AG04450 (cell line): ENCODE results near the gene CASP12. TPM values are rescaled to one million over a fixed set of nuclear protein-coding genes. Genes with fewer than 3 reads are reported as not detected.

Experiments
- CTCF ChIA-PET: fragments of 300-600, 350-600 bp; formaldehyde crosslinking; extraction: SDS; loops from one replicate; lab custom pipeline; 2022; ENCODE audit warnings: antibody characterized with exemption, inconsistent platforms; lab: Charles Lee
- POLR2A ChIA-PET: fragments of 350-600 bp; formaldehyde crosslinking; extraction: SDS; loops from one replicate; lab custom pipeline; 2021; ENCODE audit warnings: antibody characterized with exemption, inconsistent platforms; lab: Yijun Ruan, JAX
- DNase-seq: peaks from one replicate; pipeline ENCODE4 v3.0.0-alpha.2; 2011; ENCODE audit warnings: low read depth, low spot score
- H3K27ac ChIP-seq: one replicate; pipeline ENCODE4 v1.5.1; 2012; ENCODE audit warnings: low read depth, low read length, control low read depth
- H3K27me3 ChIP-seq: one replicate; pipeline ENCODE4 v1.6.0; 2012; ENCODE audit warnings: low read length; ENCODE audit not compliant: control insufficient read depth, insufficient read depth
- H3K4me3 ChIP-seq: 2 replicates; pipeline ENCODE4 v1.5.1; 2011; ENCODE audit warnings: mild to moderate bottlenecking, low read depth, low read length, control low read depth
- H3K9me3 ChIP-seq: 2 replicates; pipeline ENCODE4 v1.5.1; 2012; ENCODE audit warnings: low read length; ENCODE audit not compliant: control insufficient read depth, insufficient read depth
- polyA plus RNA-seq: library from polyadenylated mRNA; depleted of rRNA; stranded (reverse); fragments of >200 nt; gene quantifications from 2 replicates; pipeline ENCODE4 v1.2.3, GENCODE V29; 2011
- TF ChIP-seq, protein P1 (sequence below): IDR thresholded peaks from 2 replicates; pipeline ENCODE4 v1.5.1; 2011; ENCODE audit warnings: low read depth, low read length, control low read depth, inconsistent platforms

Gene CASP12
- polyA plus RNA-seq, 1 experiment, result 0.38 TPM

DNA sequence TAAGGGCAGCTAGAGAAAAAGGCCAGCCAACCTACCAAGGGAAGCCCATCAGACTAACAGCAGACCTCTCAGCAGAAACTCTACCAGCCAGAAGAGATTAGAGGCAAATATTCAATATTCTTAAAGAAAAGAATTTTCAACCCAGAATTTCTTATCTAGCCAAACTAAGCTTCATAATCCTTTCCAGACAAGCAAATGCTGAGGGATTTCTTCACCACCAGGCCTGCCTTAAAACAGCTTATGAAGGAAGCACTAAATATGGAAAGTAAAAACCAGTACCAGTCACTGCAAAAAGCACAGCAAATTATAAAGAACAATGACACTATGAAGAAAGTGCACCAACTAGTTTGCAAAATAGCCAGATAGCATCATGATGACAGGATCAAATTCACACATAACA is 30.6 kb upstream of the CASP12 start:
- DNase-seq, result no peak
- TF ChIP-seq, protein P1, sequence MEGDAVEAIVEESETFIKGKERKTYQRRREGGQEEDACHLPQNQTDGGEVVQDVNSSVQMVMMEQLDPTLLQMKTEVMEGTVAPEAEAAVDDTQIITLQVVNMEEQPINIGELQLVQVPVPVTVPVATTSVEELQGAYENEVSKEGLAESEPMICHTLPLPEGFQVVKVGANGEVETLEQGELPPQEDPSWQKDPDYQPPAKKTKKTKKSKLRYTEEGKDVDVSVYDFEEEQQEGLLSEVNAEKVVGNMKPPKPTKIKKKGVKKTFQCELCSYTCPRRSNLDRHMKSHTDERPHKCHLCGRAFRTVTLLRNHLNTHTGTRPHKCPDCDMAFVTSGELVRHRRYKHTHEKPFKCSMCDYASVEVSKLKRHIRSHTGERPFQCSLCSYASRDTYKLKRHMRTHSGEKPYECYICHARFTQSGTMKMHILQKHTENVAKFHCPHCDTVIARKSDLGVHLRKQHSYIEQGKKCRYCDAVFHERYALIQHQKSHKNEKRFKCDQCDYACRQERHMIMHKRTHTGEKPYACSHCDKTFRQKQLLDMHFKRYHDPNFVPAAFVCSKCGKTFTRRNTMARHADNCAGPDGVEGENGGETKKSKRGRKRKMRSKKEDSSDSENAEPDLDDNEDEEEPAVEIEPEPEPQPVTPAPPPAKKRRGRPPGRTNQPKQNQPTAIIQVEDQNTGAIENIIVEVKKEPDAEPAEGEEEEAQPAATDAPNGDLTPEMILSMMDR, result no peak
- CTCF ChIA-PET, result interaction anchor here (1.2 kb wide), 1 partner anchor 18 kb away, joined by 5 read pairs; no protein-coding TSS in a partner anchor
- Histone ChIP-seq H3K27me3 (no peaks in the 10 kb centered on the region), H3K27ac (no peak overlapping the region), H3K9me3 (no peaks in the 10 kb centered on the region), H3K4me3 (no peak overlapping the region)
- POLR2A ChIA-PET, result no interaction called here

DNA sequence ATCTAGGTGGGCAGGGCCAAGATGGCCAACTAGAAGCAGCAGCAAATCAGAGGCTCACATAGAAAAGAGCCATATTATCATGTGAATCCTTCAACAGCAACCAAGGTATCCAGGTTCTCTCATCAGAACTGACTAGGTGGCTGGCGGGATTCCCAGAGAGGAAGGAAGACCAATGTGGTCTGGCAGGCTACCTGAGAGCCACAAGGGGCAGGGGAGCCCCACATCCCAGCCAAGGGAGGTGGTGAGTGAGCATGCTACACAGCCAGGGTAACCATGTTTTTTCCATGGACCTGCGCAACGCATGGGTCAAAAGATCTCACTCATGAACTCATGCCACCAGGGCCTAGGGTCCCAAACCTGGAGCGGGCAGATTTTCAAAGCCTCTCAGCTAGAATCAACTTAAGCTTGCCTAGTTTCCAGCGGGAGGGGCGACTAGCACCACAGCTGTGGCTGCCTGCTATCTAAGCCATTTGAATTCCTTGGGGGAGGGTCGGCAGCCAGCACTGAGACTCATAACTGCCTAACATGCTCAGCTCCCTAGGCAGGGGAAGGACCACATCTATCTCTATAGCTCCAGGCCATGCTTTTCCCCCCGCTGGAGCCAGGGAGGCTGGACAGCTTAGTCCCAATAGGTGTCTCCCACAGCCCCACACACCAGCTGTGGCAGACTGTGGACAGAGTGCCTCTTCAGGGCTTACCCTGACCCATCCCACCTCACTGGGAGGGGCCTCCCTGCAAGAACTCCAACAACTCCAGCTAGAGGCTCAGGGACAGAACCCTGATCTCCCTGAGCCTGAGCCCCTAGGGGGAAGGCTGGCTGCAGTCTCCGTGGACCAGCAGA is 28.7 kb upstream of the CASP12 start:
- no peak for DNase-seq
- ChIA-PET CTCF (no interaction called here), POLR2A (no interaction called here)
- Histone ChIP-seq H3K27me3 (no peaks in the 10 kb centered on the region), H3K9me3 (no peaks in the 10 kb centered on the region), H3K4me3 (no peak overlapping the region), H3K27ac (no peak overlapping the region)
- TF ChIP-seq, protein P1, result no peak

DNA sequence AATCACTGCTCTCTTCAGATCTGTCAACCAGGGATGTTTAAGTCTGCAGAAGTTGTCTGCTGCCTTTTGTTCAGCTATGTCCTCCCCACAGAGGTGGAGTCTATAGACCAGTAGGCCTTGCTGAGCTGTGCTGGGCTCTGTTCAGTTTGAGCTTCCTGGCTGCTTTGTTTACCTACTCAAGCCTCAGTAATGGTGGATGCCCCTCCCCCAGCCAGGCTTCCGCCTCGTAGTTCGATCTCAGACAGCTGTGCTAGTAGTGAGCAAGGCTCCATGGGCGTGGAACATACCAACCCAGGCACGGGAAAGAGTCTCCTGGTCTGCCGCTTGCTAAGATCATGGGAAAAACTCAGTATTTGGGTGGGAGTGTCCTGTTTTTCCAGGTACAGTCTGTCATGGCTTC is 27.6 kb upstream of the CASP12 start:
- ChIA-PET POLR2A (no interaction called here), CTCF (no interaction called here)
- Histone ChIP-seq H3K9me3 (no peaks in the 10 kb centered on the region), H3K27me3 (no peaks in the 10 kb centered on the region), H3K27ac (no peak overlapping the region), H3K4me3 (no peak overlapping the region)
- TF ChIP-seq, protein P1, result no peak
- DNase-seq, result no peak

DNA sequence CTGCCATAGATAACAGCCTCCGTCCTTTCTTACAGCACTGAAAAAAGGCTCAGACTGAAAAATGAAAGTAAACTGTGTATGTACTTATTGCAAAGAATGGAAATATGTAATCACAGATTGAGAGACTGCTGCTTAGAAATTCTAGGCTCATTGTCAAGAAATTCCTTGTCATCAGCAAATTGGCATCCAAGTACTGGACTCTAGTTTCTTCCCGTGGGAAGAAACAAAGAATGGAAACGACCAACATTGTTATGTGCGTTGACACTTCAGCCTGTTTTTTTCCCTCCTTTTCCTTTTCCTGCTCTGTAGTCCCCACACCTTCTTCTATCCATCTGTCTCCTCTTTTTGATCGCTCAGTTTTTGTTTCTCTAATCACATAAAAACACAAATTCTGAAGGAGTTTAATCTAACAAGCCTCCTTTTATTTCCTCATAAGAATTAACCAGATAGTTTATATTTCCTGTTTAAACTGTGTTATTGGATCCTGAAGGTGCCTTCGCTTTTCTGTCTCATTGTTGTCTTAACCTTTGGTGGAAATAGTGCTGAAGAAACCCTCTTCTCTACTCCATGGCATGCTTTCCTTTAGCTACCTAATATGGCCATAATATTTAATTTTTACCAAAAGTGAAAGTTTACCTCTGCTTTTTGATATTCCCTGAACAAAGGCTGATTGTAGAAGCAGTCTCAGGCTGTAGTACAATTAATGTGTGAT is 20.0 kb upstream of the CASP12 start:
- H3K27me3 ChIP-seq, result no peaks in the 10 kb centered on the region
- peak; percentile 61 for DNase-seq
- TF ChIP-seq, protein P1, result no peak
- ChIA-PET CTCF (no interaction called here), POLR2A (no interaction called here)
- H3K9me3 ChIP-seq, result no peaks in the 10 kb centered on the region
- peak overlapping the region; percentile 42 for H3K27ac ChIP-seq
- H3K4me3 ChIP-seq, result peak overlapping the region; percentile 53
